GM10248 (cell line): ENCODE results near the gene MRPL53.
"Not testable (repeated sequence)": the region's sequence is repeated elsewhere in the genome, so short reads cannot be mapped to it uniquely, and the experiment has no call there.

Source experiments
- CTCF ChIA-PET: fragments of 300-600 bp; sonication (Branson Sonifier 250); formaldehyde crosslinking; extraction: SDS; loops from one replicate; lab custom pipeline; 2021; ENCODE audit warnings: antibody characterized with exemption; lab: Yijun Ruan, JAX
- POLR2A ChIA-PET: fragments of 350-650 bp; sonication (Branson Sonifier 250); formaldehyde crosslinking; extraction: SDS; loops from one replicate; lab custom pipeline; 2020; ENCODE audit warnings: antibody characterized with exemption; lab: Yijun Ruan, JAX
- DNase-seq: peaks from one replicate; pipeline ENCODE4 v3.0.0; 2012; ENCODE audit errors: extremely low spot score
- TF ChIP-seq, protein P1 (sequence below): IDR thresholded peaks from 2 replicates; pipeline ENCODE4 v1.5.1; 2012; ENCODE audit warnings: mild to moderate bottlenecking, low read depth; ENCODE audit errors: extremely low read depth, missing control alignments, control extremely low read depth

The MRPL53 gene

GRCh38 chr2:74491648-74492544 lies 19.4 kb upstream of the MRPL53 start:
- CTCF ChIA-PET, result interaction anchor here (1.0 to 2.5 kb wide), 5 partner anchors 9 to 97 kb away, joined by 3 to 7 read pairs (median 4); partner anchors contain the start of genes CCDC142 and TTC31
- POLR2A ChIA-PET, result no interaction called here

DNA sequence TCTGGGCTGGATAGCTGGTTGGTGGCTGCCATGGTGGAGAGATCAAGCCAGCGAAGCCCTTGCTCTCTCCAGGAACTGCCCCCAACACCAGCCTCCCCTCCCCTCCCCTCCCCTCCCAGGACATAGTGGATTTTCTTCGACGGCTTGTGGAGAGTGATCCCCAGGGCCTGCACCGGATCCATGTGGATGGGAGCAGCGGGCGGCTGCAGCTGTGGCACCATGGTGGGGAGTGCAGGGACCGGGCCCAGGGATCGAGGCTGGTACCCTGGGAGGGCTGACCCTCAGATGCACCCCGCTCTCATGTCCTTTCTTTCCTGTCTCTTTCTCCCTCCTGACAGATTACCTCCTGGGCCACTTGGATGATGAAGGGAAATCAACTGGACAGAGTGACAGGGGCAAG lies 17.4 kb upstream of the MRPL53 start:
- ChIA-PET CTCF (interaction anchor here (0.9 to 2.5 kb wide), 6 partner anchors 9 to 99 kb away, joined by 3 to 10 read pairs (median 4); partner anchors contain the start of gene LBX2), POLR2A (interaction anchor here (0.9 kb wide), 1 partner anchor 11 kb away, joined by 3 read pairs; no protein-coding TSS in a partner anchor)
- no peak for DNase-seq
- TF ChIP-seq, protein P1, sequence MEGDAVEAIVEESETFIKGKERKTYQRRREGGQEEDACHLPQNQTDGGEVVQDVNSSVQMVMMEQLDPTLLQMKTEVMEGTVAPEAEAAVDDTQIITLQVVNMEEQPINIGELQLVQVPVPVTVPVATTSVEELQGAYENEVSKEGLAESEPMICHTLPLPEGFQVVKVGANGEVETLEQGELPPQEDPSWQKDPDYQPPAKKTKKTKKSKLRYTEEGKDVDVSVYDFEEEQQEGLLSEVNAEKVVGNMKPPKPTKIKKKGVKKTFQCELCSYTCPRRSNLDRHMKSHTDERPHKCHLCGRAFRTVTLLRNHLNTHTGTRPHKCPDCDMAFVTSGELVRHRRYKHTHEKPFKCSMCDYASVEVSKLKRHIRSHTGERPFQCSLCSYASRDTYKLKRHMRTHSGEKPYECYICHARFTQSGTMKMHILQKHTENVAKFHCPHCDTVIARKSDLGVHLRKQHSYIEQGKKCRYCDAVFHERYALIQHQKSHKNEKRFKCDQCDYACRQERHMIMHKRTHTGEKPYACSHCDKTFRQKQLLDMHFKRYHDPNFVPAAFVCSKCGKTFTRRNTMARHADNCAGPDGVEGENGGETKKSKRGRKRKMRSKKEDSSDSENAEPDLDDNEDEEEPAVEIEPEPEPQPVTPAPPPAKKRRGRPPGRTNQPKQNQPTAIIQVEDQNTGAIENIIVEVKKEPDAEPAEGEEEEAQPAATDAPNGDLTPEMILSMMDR, result no peak

More at GRCh38 chr2:74491648-74492544, 19.4 kb upstream of the MRPL53 start:
- no peak for DNase-seq
- TF ChIP-seq, protein P1, result no peak

DNA sequence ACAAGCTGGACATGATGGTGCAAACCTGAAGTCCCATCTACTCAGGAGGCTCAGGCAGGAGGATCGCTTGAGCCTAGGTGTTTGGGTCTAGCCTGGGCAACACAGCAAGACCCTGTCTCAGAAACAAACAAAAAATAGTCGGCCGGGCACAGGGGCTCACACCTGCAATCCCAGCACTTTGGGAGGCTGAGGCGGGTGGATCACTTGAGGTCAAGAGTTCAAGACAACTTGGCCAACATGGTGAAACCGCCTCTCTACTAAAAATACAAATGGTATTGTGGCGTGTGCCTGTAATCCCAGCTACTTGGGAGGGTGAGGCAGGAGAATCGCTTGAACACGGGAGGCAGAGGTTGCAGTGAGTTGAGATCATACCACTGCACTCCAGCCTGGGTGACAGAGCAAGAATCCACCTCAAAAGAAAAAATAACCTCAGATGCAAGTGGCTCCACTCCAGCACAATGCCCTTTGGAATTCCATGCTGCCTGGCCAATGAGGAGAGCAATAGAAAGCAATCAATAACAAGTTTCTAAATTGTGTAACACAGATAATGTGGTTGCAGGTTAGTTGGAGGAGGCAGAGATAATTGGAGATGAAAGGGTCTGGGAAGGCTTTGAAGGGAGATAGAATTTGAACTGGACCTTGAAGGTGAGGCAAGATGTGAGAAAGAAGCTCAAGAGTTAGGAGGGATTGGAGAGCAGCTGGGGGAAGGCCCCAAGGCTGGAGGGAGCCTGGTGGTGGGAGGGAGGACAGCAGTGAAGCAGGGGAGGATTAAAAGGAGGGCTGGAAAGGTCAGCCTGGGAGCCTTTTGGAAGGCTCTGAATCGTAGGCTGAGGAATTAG lies 16.4 kb upstream of the MRPL53 start:
- CTCF ChIA-PET, result interaction anchor here (0.6 to 3.3 kb wide), 7 partner anchors 8 to 99 kb away, joined by 3 to 15 read pairs (median 3); partner anchors contain the start of gene LBX2
- TF ChIP-seq, protein P1, result no peak
- POLR2A ChIA-PET, result interaction anchor here (0.9 kb wide), 1 partner anchor 12 kb away, joined by 3 read pairs; no protein-coding TSS in a partner anchor
- no peak for DNase-seq

DNA sequence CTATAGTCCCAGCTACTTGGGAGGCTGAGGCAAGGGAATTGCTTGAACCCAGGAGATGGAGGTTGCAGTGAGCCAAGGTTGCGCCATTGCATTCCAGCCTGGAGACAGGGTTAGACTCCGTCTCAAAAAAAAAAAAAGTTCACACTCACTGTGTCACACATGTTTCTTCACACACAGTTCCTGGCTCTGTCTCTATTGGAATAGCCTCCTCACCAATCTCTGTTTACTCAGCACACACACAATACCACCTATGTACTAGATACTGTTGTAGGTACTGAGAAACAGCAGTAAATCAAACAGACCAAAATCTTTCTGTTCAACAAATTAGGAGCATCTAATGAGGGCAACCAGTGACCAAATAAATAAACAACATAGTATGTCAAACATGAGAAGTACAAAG lies 13.7 kb upstream of the MRPL53 start:
- DNase-seq, result no peak
- CTCF ChIA-PET, result interaction anchor here (3.3 kb wide), 1 partner anchor 102 kb away, joined by 15 read pairs; no protein-coding TSS in a partner anchor
- POLR2A ChIA-PET, result no interaction called here
- TF ChIP-seq, protein P1, result no peak

GRCh38 chr2:74483675-74484164 lies 11.2 kb upstream of the MRPL53 start:
- ChIA-PET POLR2A (interaction anchor here (1.9 kb wide), 1 partner anchor 12 kb away, joined by 4 read pairs; the partner anchor contains the start of gene MRPL53), CTCF (interaction anchor here (1.0 to 5.3 kb wide), 20 partner anchors 9 to 127 kb away, joined by 3 to 106 read pairs (median 10); partner anchors contain the start of genes AUP1, HTRA2, INO80B and LBX2)
- DNase-seq, result not testable (repeated sequence)

DNA sequence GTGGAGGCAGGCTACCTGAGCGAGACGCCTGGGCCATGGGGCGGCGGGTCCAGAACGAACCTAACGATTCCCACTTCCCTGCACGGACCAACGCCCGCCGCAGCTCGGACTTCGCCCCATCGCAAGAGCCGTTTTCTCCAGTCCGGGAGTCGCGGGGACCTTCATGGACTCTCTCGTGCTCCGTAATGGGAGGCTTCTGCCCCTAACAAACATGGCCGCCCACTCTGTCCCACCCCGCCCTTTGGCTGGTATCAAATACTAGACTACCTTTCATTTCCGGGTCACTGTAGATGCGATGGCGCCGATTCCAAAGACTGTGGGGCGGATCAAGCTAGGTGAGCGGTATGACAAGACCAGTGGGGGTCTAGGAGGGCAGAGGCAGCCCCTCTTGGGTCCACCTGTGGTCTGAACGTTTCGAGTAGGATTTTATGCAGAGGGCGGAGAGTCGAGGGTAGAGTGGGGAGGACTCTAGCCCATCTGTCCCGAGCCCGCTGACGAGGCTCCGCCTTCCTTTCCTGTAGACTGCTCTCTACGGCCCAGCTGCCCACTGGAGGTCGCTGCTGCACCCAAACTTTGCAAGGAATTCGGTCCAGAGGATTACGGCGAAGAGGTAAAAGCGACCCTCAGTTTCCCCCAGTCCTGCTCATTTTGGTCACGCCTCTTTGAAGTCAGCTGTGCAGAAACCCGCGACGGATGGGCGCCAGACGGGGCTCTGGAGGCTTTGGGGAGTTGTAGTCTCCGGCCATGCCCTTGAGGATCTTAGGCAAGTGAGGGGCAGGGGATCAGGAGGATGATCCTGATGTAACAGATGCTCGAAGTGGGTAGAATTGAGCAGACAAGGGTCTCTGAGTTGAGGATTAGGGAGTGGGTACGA lies 10.6 kb upstream of the MRPL53 start, which contains the start of the genes CCDC142 and TTC31:
TSS of gene CCDC142 (minus strand) at position 198 of the 874 bp plus-strand sequence. CDS start at position 37, 161 bp downstream.
TSS of gene TTC31 (plus strand) at position 281 of the 874 bp plus-strand sequence. CDS start at position 296, 15 bp downstream.
- POLR2A ChIA-PET, result interaction anchor here (1.1 to 1.9 kb wide), 2 partner anchors 11 to 28 kb away, joined by 3 to 4 read pairs; partner anchors contain the start of genes INO80B and MRPL53
- CTCF ChIA-PET, result interaction anchor here (0.9 to 5.3 kb wide), 32 partner anchors 9 to 127 kb away, joined by 3 to 106 read pairs (median 6); partner anchors contain the start of genes AUP1, HTRA2, INO80B and LBX2
- TF ChIP-seq, protein P1, result peak; percentile 88
- DNase-seq, result peak; percentile 93
